ENCODE data around the gene TCIRG1. TPM values are rescaled to one million over a fixed set of nuclear protein-coding genes. Genes with fewer than 3 reads are reported as not detected.
"Not testable (repeated sequence)": the region's sequence is repeated elsewhere in the genome, so short reads cannot be mapped to it uniquely, and the experiment has no call there.

Gene TCIRG1, protein sequence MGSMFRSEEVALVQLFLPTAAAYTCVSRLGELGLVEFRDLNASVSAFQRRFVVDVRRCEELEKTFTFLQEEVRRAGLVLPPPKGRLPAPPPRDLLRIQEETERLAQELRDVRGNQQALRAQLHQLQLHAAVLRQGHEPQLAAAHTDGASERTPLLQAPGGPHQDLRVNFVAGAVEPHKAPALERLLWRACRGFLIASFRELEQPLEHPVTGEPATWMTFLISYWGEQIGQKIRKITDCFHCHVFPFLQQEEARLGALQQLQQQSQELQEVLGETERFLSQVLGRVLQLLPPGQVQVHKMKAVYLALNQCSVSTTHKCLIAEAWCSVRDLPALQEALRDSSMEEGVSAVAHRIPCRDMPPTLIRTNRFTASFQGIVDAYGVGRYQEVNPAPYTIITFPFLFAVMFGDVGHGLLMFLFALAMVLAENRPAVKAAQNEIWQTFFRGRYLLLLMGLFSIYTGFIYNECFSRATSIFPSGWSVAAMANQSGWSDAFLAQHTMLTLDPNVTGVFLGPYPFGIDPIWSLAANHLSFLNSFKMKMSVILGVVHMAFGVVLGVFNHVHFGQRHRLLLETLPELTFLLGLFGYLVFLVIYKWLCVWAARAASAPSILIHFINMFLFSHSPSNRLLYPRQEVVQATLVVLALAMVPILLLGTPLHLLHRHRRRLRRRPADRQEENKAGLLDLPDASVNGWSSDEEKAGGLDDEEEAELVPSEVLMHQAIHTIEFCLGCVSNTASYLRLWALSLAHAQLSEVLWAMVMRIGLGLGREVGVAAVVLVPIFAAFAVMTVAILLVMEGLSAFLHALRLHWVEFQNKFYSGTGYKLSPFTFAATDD
- total RNA-seq (2014; rRNA removed; shearing (Covaris generic)) (148 and 199 TPM in 2 replicates), total RNA-seq (2022) (201 and 204 TPM in 2 replicates), Bru-seq, nascent RNA (percentile 56 among the genes with signal in this experiment), BruChase-seq, experiment 1, labeled RNA remaining after a 6-hour chase (percentile 80 among the genes with signal in this experiment), BruChase-seq, experiment 2, labeled RNA remaining after a 2-hour chase (percentile 72 among the genes with signal in this experiment)
- long read RNA-seq, transcript TCIRG1-201 (20 exons, 2,677 nt) = major isoform, 20 of 285 reads
- long read RNA-seq, partial matches to known transcripts = 44 of 285 reads
- long read RNA-seq, other reads (novel, unspliced or antisense) = 218 of 285 reads

DNA sequence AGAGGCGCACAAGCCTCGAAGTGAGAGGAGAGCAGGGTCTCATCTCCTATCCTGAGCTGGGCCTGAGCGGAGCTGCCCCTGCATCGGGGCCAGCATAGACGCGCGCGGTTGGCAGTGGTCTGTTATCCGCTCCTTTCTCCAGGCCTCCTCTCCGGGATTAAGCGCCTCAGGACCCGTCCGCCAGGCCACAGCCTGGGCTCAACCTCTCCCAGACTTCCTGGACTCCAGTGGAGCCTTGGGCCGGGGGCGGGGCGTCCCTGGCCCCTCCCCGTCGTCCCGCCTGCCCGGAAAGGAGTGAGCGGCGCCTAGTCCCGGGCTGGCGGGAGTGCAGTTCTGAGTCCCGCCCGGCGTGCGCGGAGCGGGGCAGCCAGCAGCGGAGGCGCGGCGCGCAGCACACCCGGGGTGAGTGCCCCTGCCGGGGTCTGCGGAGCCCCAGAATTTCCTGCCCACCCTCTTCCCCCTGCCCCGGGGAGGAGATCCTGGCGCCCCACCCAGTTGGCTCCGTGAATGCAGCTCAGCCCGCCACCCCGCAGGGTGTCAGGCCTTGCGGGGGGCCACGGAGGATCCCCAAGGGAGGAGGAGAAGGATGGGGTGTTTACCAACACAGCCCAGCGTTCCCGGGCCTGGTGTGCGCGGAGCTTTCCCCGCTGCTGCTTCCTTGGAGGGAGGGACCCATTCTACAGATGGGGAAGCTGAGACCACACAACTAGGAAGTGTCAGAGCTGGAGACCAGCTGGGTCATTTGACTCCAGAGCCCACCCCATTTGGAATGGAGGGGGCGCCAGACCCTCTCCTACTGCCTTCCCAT lies at the start of gene TCIRG1:
Gene TCIRG1, plus strand, starts transcription at position 308 of the 808 bp plus-strand sequence. CDS start 2,247 bp downstream, outside the sequence.
- H3K4me3 ChIP-seq (ENCODE audit: low read depth, low read length, poor library complexity, severe bottlenecking) = peak within 1 kb of the TSS; percentile 79
- H2AFZ ChIP-seq (ENCODE audit: low read length) = peak within 1 kb of the TSS; percentile 42
- no peaks in the 10 kb centered on the region for H4K20me1 ChIP-seq (ENCODE audit: insufficient read depth, low read length)
- H3K36me3 ChIP-seq (ENCODE audit: insufficient read depth, low read length) = peaks cover 37% of the 10 kb centered on the region
- intact Hi-C loops (cut with micrococcal nuclease; ENCODE audit: unreplicated experiment) = loop anchor here (2.0 kb wide), 1 partner anchor 82 kb away; the partner anchor contains the start of gene CHKA
- TF ChIP-seq, protein P1, sequence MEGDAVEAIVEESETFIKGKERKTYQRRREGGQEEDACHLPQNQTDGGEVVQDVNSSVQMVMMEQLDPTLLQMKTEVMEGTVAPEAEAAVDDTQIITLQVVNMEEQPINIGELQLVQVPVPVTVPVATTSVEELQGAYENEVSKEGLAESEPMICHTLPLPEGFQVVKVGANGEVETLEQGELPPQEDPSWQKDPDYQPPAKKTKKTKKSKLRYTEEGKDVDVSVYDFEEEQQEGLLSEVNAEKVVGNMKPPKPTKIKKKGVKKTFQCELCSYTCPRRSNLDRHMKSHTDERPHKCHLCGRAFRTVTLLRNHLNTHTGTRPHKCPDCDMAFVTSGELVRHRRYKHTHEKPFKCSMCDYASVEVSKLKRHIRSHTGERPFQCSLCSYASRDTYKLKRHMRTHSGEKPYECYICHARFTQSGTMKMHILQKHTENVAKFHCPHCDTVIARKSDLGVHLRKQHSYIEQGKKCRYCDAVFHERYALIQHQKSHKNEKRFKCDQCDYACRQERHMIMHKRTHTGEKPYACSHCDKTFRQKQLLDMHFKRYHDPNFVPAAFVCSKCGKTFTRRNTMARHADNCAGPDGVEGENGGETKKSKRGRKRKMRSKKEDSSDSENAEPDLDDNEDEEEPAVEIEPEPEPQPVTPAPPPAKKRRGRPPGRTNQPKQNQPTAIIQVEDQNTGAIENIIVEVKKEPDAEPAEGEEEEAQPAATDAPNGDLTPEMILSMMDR (conservative IDR thresholded peaks at IDR 0.05; ENCODE audit: low read length) = no peak
- no peak for TF ChIP-seq EZH2phosphoT487 (IDR thresholded peaks at IDR 0.05; ENCODE audit: borderline replicate concordance, low read depth, low read length)
- H3K9me2 ChIP-seq (ENCODE audit: insufficient read depth, low read length) = no peaks in the 10 kb centered on the region
- peak within 1 kb of the TSS; percentile 79 for H3K27ac ChIP-seq (ENCODE audit: low read depth, low read length, poor library complexity, severe bottlenecking)
- BruUV-seq (replicated peaks) = no TSS peak
- no peaks in the 10 kb centered on the region for H3K9me3 ChIP-seq (ENCODE audit: low read length)
- ChIA-PET POLR2A (interaction anchor here (0.5 to 1.2 kb wide), 5 partner anchors 9 to 558 kb away, joined by 3 to 5 read pairs (median 3); partner anchors contain the start of gene NDUFS8), CTCF (ENCODE audit: unreplicated experiment) (interaction anchor here (0.5 kb wide), 1 partner anchor 29 kb away, joined by 5 read pairs; the partner anchor contains the start of gene ALDH3B1)
- H3K4me1 ChIP-seq (ENCODE audit: insufficient read depth, low read length, poor library complexity, severe bottlenecking) = peaks cover 30% of the 10 kb centered on the region
- DNase-seq (ENCODE audit: low spot score) = peak; percentile 77
- peak within 1 kb of the TSS; percentile 97 for H3K4me2 ChIP-seq (ENCODE audit: low read length)
- peaks cover 21% of the 10 kb centered on the region; the same call in 1 of the 2 replicates for H3K79me2 ChIP-seq (ENCODE audit: insufficient read depth, low read depth, low read length)

DNA sequence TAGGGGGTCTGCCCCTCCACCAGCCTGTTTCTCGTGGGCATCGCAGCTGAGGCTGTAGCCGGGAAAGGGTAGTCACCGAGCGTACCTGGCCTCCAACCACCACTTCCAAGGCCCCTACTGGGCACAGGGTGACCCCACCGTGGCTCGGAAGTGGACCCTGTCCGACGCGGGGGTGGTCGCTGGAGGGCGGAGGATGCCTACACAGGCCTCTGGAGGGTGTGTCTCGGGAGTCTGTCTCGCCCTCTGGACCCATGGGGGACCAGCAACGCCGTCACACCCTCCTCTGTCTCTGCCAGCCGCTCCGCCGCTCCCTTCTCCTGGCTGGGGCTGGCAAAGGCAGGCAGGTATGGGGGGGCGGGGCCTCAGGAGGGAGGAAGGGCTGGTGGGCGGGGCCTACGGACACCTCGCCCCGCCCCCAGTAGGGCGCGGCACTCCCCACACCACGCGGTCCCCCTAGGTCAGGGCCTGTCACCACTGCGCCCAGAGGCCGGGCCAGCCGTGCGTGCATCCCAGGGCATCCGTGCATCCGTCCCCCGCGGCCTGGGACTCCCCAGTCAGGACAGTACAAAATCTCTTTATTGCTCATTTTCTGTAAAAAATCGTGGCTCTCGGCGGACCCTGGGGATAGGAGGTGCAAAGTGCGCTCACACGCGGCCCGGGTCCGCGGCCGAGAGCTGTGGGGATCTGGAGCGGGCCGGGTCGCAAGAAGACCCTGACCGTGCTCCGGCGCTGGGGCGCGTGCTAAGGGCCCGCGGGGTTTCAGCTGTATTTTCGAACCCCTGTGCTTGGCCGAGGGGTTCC lies 48.1 kb upstream of the TCIRG1 start:
- intact Hi-C loops (cut with micrococcal nuclease; ENCODE audit: unreplicated experiment) = loop anchor here (10.0 kb wide), 1 partner anchor 346 kb away; no protein-coding TSS in a partner anchor
- not testable (repeated sequence) for DNase-seq (ENCODE audit: low spot score)

DNA sequence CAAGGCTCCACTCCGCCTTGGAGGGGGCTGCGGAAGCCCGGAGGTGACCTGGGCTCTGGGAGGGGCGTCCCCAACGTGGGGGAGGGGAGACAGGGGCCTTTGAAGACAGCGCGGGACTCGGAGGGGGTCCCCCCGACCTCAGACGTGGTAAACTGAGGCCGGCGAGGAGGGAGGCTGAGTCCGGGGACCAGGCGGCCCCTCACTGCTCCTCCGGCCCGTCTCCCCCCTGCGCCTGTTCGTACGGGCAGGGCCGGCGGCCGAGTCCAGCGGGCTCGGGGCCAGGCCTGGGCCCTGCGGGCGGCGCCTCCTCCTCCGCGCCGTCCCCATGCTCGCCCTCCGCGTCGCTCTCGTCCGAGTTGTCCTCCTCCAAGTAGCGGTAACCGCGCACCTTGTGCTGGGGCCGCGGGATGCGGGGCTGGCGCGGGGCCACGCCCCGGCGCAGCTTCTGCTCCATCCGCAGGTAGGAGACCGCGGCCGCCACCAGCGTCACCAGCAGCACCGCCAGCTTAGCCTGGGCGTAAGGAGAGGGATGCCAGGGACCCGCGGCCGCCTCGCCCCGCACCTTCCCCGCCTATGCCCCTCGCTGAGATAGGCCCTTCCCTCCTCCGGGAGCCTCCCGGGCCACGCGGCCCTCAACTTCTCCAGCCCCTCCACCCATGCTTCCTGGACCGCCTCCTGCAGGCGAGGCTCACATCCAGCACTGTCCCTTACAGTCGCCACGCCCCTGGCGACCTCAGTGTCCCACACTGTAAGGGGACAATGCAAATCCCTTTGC lies 47.3 kb upstream of the TCIRG1 start:
- DNase-seq (ENCODE audit: low spot score); H4K20me1 ChIP-seq (ENCODE audit: insufficient read depth, low read length); CTCF ChIA-PET (ENCODE audit: unreplicated experiment); H3K9me3 ChIP-seq (ENCODE audit: low read length); H2AFZ ChIP-seq (ENCODE audit: low read length); H3K27ac ChIP-seq (ENCODE audit: low read depth, low read length, poor library complexity, severe bottlenecking); BruUV-seq (replicated peaks); H3K4me2 ChIP-seq (ENCODE audit: low read length); H3K4me3 ChIP-seq (ENCODE audit: low read depth, low read length, poor library complexity, severe bottlenecking); POLR2A ChIA-PET; H3K79me2 ChIP-seq (ENCODE audit: insufficient read depth, low read depth, low read length); H3K9me2 ChIP-seq (ENCODE audit: insufficient read depth, low read length): not testable (repeated sequence)
- intact Hi-C loops (cut with micrococcal nuclease; ENCODE audit: unreplicated experiment) = loop anchor here (10.0 kb wide), 1 partner anchor 347 kb away; no protein-coding TSS in a partner anchor
- Histone ChIP-seq H3K4me1 (ENCODE audit: insufficient read depth, low read length, poor library complexity, severe bottlenecking) (peaks cover 22% of the 10 kb centered on the region), H3K36me3 (ENCODE audit: insufficient read depth, low read length) (peaks cover 11% of the 10 kb centered on the region)

More for the DNA sequence above, 48.1 kb upstream of the TCIRG1 start:
- H2AFZ ChIP-seq (ENCODE audit: low read length); H3K79me2 ChIP-seq (ENCODE audit: insufficient read depth, low read depth, low read length); H4K20me1 ChIP-seq (ENCODE audit: insufficient read depth, low read length); H3K4me2 ChIP-seq (ENCODE audit: low read length); H3K27ac ChIP-seq (ENCODE audit: low read depth, low read length, poor library complexity, severe bottlenecking); H3K9me3 ChIP-seq (ENCODE audit: low read length); POLR2A ChIA-PET; H3K9me2 ChIP-seq (ENCODE audit: insufficient read depth, low read length); H3K36me3 ChIP-seq (ENCODE audit: insufficient read depth, low read length); CTCF ChIA-PET (ENCODE audit: unreplicated experiment); BruUV-seq (replicated peaks); H3K4me3 ChIP-seq (ENCODE audit: low read depth, low read length, poor library complexity, severe bottlenecking): not testable (repeated sequence)
- H3K4me1 ChIP-seq (ENCODE audit: insufficient read depth, low read length, poor library complexity, severe bottlenecking) = peaks cover 15% of the 10 kb centered on the region

All from OCI-LY7 (cell line).